Type B pancreatic cell (in vitro differentiated cells): ENCODE measurements around the gene MSANTD1. TPM values are rescaled to one million over a fixed set of nuclear protein-coding genes. Genes with fewer than 3 reads are reported as not detected.
"Not testable (repeated sequence)": the region's sequence is repeated elsewhere in the genome, so short reads cannot be mapped to it uniquely, and the experiment has no call there.

Experiments used
- DNase-seq: peaks from one replicate; pipeline ENCODE4 v3.0.0; 2021; ENCODE audit warnings: mixed read lengths; ENCODE audit not compliant: unreplicated experiment; ENCODE audit errors: extremely low spot score
- H3K27ac Mint-ChIP-seq: 2 replicates; pipeline ENCODE4 v1.8.0; 2021; ENCODE audit warnings: mild to moderate bottlenecking, mixed read lengths
- H3K27me3 Mint-ChIP-seq: 2 replicates; pipeline ENCODE4 v1.8.0; 2021; ENCODE audit warnings: mixed read lengths
- H3K36me3 Mint-ChIP-seq: 2 replicates; pipeline ENCODE4 v1.8.0; 2021; ENCODE audit warnings: mixed read lengths
- H3K4me1 Mint-ChIP-seq: one replicate; pipeline ENCODE4 v1.8.0; 2021; ENCODE audit warnings: mixed read lengths; ENCODE audit not compliant: unreplicated experiment
- H3K4me3 Mint-ChIP-seq: 2 replicates; pipeline ENCODE4 v1.8.0; 2021; ENCODE audit warnings: mild to moderate bottlenecking, mixed read lengths
- H3K9me3 Mint-ChIP-seq: 2 replicates; pipeline ENCODE4 v1.8.0; 2021; ENCODE audit warnings: mixed read lengths
- CTCF ChIP-seq: fragments of 200-600 bp; sonication (generic); conservative IDR thresholded peaks from 2 replicates; pipeline ENCODE4 v1.5.0; 2021; ENCODE audit warnings: antibody characterized with exemption, mild to moderate bottlenecking
- total RNA-seq: library from RNA; stranded (reverse); gene quantifications from 2 replicates; pipeline ENCODE4 v1.2.1, GENCODE V29; 2021; ENCODE audit warnings: low replicate concordance

The MSANTD1 gene
- total RNA-seq, 1 donor from 2014 or later: 1.4 TPM

- H3K27ac Mint-ChIP-seq: no peak overlapping the region
- TF ChIP-seq CTCF: no peak
- peaks cover 25% of the 10 kb centered on the region for H3K36me3 Mint-ChIP-seq
- peaks cover 5% of the 10 kb centered on the region for H3K9me3 Mint-ChIP-seq
- no peaks in the 10 kb centered on the region for H3K27me3 Mint-ChIP-seq
- peak; percentile 44 for DNase-seq
- H3K4me1 Mint-ChIP-seq: peaks cover 54% of the 10 kb centered on the region
- H3K4me3 Mint-ChIP-seq: no peak overlapping the region
Measured at GRCh38 chr4:3297066-3297859, 48.3 kb downstream of the MSANTD1 start.

- peaks cover 58% of the 10 kb centered on the region for H3K4me1 Mint-ChIP-seq
Measured at GRCh38 chr4:3299122-3299975, 50.4 kb downstream of the MSANTD1 start.

GRCh38 chr4:3299976-3300671 lies 51.2 kb downstream of the MSANTD1 start:
- peaks cover 61% of the 10 kb centered on the region for H3K4me1 Mint-ChIP-seq
- H3K27ac Mint-ChIP-seq: no peak overlapping the region
- DNase-seq: no peak

More at GRCh38 chr4:3299122-3299975, 50.4 kb downstream of the MSANTD1 start:
- TF ChIP-seq CTCF: no peak
- peaks cover 17% of the 10 kb centered on the region for H3K36me3 Mint-ChIP-seq
- H3K27ac Mint-ChIP-seq: peak overlapping the region; percentile 18
- peaks cover 5% of the 10 kb centered on the region for H3K9me3 Mint-ChIP-seq
- peak overlapping the region; percentile 31 for H3K4me3 Mint-ChIP-seq
- H3K27me3 Mint-ChIP-seq: no peaks in the 10 kb centered on the region
- DNase-seq: no peak

GRCh38 chr4:3300882-3301281 lies 51.9 kb downstream of the MSANTD1 start:
- H3K4me3 Mint-ChIP-seq, DNase-seq, H3K27ac Mint-ChIP-seq, H3K9me3 Mint-ChIP-seq, H3K27me3 Mint-ChIP-seq: not testable (repeated sequence)
- H3K36me3 Mint-ChIP-seq: peaks cover 15% of the 10 kb centered on the region
- H3K4me1 Mint-ChIP-seq: peaks cover 65% of the 10 kb centered on the region

More at GRCh38 chr4:3299976-3300671, 51.2 kb downstream of the MSANTD1 start:
- H3K36me3 Mint-ChIP-seq: peaks cover 15% of the 10 kb centered on the region
- no peak for TF ChIP-seq CTCF
- H3K4me3 Mint-ChIP-seq: no peak overlapping the region
- H3K9me3 Mint-ChIP-seq: peaks cover 5% of the 10 kb centered on the region
- no peaks in the 10 kb centered on the region for H3K27me3 Mint-ChIP-seq

- H3K36me3 Mint-ChIP-seq: peaks cover 10% of the 10 kb centered on the region
- H3K4me1 Mint-ChIP-seq: peaks cover 69% of the 10 kb centered on the region
- H3K27ac Mint-ChIP-seq: no peak overlapping the region
- H3K4me3 Mint-ChIP-seq: no peak overlapping the region
- no peak for TF ChIP-seq CTCF
- no peak for DNase-seq
- H3K27me3 Mint-ChIP-seq: no peaks in the 10 kb centered on the region
- H3K9me3 Mint-ChIP-seq: peaks cover 5% of the 10 kb centered on the region
Measured at GRCh38 chr4:3301450-3302172, 52.7 kb downstream of the MSANTD1 start.
